ENCODE data around the gene ATP10A.
"Not testable (repeated sequence)": the region's sequence is repeated elsewhere in the genome, so short reads cannot be mapped to it uniquely, and the experiment has no call there.

ATP10A gene

GRCh38 chr15:25758612-25759011 is 104.5 kb downstream of the ATP10A start:
- H3K14ac ChIP-seq (ENCODE audit: low read length); H4K8ac ChIP-seq (ENCODE audit: low read depth, low read length); H3K79me2 ChIP-seq (ENCODE audit: control insufficient read depth, insufficient read depth, low read length, poor library complexity); H3K23ac ChIP-seq (ENCODE audit: low read length); H3K36me3 ChIP-seq (ENCODE audit: control insufficient read depth in 1 of 2, insufficient read depth in 2 of 2, low read length in 2 of 2); H3K79me1 ChIP-seq (ENCODE audit: low read length); H2BK12ac ChIP-seq (ENCODE audit: low read length); H3K18ac ChIP-seq (ENCODE audit: low read length); H3K4ac ChIP-seq (ENCODE audit: low read depth, low read length); H2BK5ac ChIP-seq (ENCODE audit: low read depth, low read length, poor library complexity); H2BK120ac ChIP-seq (ENCODE audit: insufficient read depth, low read length, poor library complexity); H3K27ac ChIP-seq (ENCODE audit: low read depth, low read length); H3K9me3 ChIP-seq (ENCODE audit: insufficient read depth, low read depth, low read length); H3K4me1 ChIP-seq (ENCODE audit: control insufficient read depth in 1 of 2, insufficient read depth in 2 of 2, low read length in 2 of 2); H3K27me3 ChIP-seq (ENCODE audit: insufficient read depth, low read length); H2AK5ac ChIP-seq (ENCODE audit: low read length); H3K4me2 ChIP-seq (ENCODE audit: low read length); H4K12ac ChIP-seq (ENCODE audit: low read depth, low read length); H2AFZ ChIP-seq (ENCODE audit: insufficient read depth, low read length, poor library complexity); DNase-seq; H3K9ac ChIP-seq (ENCODE audit: low read length); H4K91ac ChIP-seq (ENCODE audit: low read depth, low read length); H3K4me3 ChIP-seq (ENCODE audit: low read depth, low read length): not testable (repeated sequence)
- WGBS (ENCODE audit: extremely low coverage, insufficient coverage, insufficient read length) = no CpG with 5 or more reads among the region's 11 CpGs

- Histone ChIP-seq H3K79me1 (ENCODE audit: low read length) (no peaks in the 10 kb centered on the region), H3K14ac (ENCODE audit: low read length) (no peak overlapping the region), H3K9ac (ENCODE audit: low read length) (no peak overlapping the region), H3K36me3 (ENCODE audit: control insufficient read depth in 1 of 2, insufficient read depth in 2 of 2, low read length in 2 of 2) (no peaks in the 10 kb centered on the region), H3K79me2 (ENCODE audit: control insufficient read depth, insufficient read depth, low read length, poor library complexity) (no peaks in the 10 kb centered on the region), H2BK120ac (ENCODE audit: insufficient read depth, low read length, poor library complexity) (no peak overlapping the region), H3K4me3 (ENCODE audit: low read depth, low read length) (no peak overlapping the region), H2AK5ac (ENCODE audit: low read length) (no peak overlapping the region), H4K91ac (ENCODE audit: low read depth, low read length) (no peak overlapping the region), H3K18ac (ENCODE audit: low read length) (no peak overlapping the region), H3K27ac (ENCODE audit: low read depth, low read length) (no peak overlapping the region), H2BK5ac (ENCODE audit: low read depth, low read length, poor library complexity) (no peak overlapping the region), H3K27me3 (ENCODE audit: insufficient read depth, low read length) (no peaks in the 10 kb centered on the region), H3K9me3 (ENCODE audit: insufficient read depth, low read depth, low read length) (peaks cover 1% of the 10 kb centered on the region), H3K23ac (ENCODE audit: low read length) (no peak overlapping the region), H3K4me2 (ENCODE audit: low read length) (no peak overlapping the region), H2BK12ac (ENCODE audit: low read length) (no peak overlapping the region), H2AFZ (ENCODE audit: insufficient read depth, low read length, poor library complexity) (no peak overlapping the region), H4K8ac (ENCODE audit: low read depth, low read length) (no peak overlapping the region), H3K4me1 (ENCODE audit: control insufficient read depth in 1 of 2, insufficient read depth in 2 of 2, low read length in 2 of 2) (no peaks in the 10 kb centered on the region), H4K12ac (ENCODE audit: low read depth, low read length) (no peak overlapping the region), H3K4ac (ENCODE audit: low read depth, low read length) (no peak overlapping the region)
- no peak for DNase-seq
- WGBS (ENCODE audit: extremely low coverage, insufficient coverage, insufficient read length) = no CpG with 5 or more reads among the region's 10 CpGs
Observed at GRCh38 chr15:25743548-25744275, 119.4 kb downstream of the ATP10A start.

GRCh38 chr15:25742776-25743547 is 120.2 kb downstream of the ATP10A start:
- H3K4me2 ChIP-seq (ENCODE audit: low read length) = no peak overlapping the region
- no peak for DNase-seq

DNA sequence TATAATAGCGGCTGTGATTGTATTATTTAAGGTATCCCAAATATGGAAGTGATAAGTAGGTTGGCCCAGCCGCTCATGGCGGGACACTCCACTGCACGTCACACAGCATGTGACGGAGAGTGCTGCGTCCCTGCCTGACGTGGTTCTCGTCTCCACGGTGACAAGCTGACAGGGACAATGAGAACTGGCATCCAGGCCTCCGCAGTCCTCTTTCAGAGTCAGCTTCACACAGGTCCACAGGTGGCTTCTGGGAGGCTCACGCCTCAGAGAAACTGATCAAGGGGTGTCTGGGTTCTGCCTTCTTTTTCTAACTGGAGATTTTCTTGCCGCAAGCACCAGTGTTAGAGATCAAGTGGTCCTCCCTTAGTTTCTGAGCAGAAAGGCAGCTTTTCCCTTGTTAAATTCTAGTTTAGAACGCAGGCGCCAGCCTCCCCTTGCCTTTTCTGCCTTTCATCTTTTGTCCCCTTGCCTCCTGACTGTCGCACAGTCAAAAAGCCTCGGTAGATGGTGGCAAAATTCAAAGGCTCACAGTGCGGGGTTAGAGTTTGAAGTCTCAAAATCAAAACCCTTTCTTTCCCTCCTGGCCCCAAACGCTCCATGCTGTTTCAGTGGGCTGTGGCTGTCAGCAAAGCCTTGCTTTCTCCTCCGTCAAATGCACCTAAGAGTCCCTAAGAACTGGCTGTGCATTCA is 120.9 kb downstream of the ATP10A start:
- no peak overlapping the region for H4K12ac ChIP-seq (ENCODE audit: low read depth, low read length)
- no peaks in the 10 kb centered on the region for H3K79me2 ChIP-seq (ENCODE audit: control insufficient read depth, insufficient read depth, low read length, poor library complexity)
- no peak overlapping the region for H2AFZ ChIP-seq (ENCODE audit: insufficient read depth, low read length, poor library complexity)
- WGBS (ENCODE audit: extremely low coverage, insufficient coverage, insufficient read length) = no CpG with 5 or more reads among the region's 19 CpGs
- H3K4me1 ChIP-seq (ENCODE audit: control insufficient read depth in 1 of 2, insufficient read depth in 2 of 2, low read length in 2 of 2) = no peaks in the 10 kb centered on the region
- no peak overlapping the region for H3K4me2 ChIP-seq (ENCODE audit: low read length)
- H3K9ac ChIP-seq (ENCODE audit: low read length) = no peak overlapping the region
- no peak overlapping the region for H3K27ac ChIP-seq (ENCODE audit: low read depth, low read length)
- no peak overlapping the region for H3K23ac ChIP-seq (ENCODE audit: low read length)
- H3K4me3 ChIP-seq (ENCODE audit: low read depth, low read length) = no peak overlapping the region
- no peak overlapping the region for H2BK120ac ChIP-seq (ENCODE audit: insufficient read depth, low read length, poor library complexity)
- H3K9me3 ChIP-seq (ENCODE audit: insufficient read depth, low read depth, low read length) = peaks cover 1% of the 10 kb centered on the region
- H3K4ac ChIP-seq (ENCODE audit: low read depth, low read length) = no peak overlapping the region
- H3K27me3 ChIP-seq (ENCODE audit: insufficient read depth, low read length) = no peaks in the 10 kb centered on the region
- H4K8ac ChIP-seq (ENCODE audit: low read depth, low read length) = no peak overlapping the region
- H3K36me3 ChIP-seq (ENCODE audit: control insufficient read depth in 1 of 2, insufficient read depth in 2 of 2, low read length in 2 of 2) = no peaks in the 10 kb centered on the region
- no peak overlapping the region for H3K14ac ChIP-seq (ENCODE audit: low read length)
- H3K18ac ChIP-seq (ENCODE audit: low read length) = no peak overlapping the region
- H2AK5ac ChIP-seq (ENCODE audit: low read length) = no peak overlapping the region
- no peak overlapping the region for H2BK12ac ChIP-seq (ENCODE audit: low read length)
- no peak overlapping the region for H4K91ac ChIP-seq (ENCODE audit: low read depth, low read length)
- H3K79me1 ChIP-seq (ENCODE audit: low read length) = no peaks in the 10 kb centered on the region
- no peak for DNase-seq
- H2BK5ac ChIP-seq (ENCODE audit: low read depth, low read length, poor library complexity) = no peak overlapping the region

More at GRCh38 chr15:25742776-25743547, 120.2 kb downstream of the ATP10A start:
- Histone ChIP-seq H2AFZ (ENCODE audit: insufficient read depth, low read length, poor library complexity) (no peak overlapping the region), H4K8ac (ENCODE audit: low read depth, low read length) (no peak overlapping the region), H3K4me1 (ENCODE audit: control insufficient read depth in 1 of 2, insufficient read depth in 2 of 2, low read length in 2 of 2) (no peaks in the 10 kb centered on the region), H2BK120ac (ENCODE audit: insufficient read depth, low read length, poor library complexity) (no peak overlapping the region), H3K79me2 (ENCODE audit: control insufficient read depth, insufficient read depth, low read length, poor library complexity) (no peaks in the 10 kb centered on the region), H2BK12ac (ENCODE audit: low read length) (no peak overlapping the region), H3K14ac (ENCODE audit: low read length) (no peak overlapping the region), H2AK5ac (ENCODE audit: low read length) (no peak overlapping the region), H3K79me1 (ENCODE audit: low read length) (no peaks in the 10 kb centered on the region), H3K23ac (ENCODE audit: low read length) (no peak overlapping the region), H3K4me3 (ENCODE audit: low read depth, low read length) (no peak overlapping the region), H3K4ac (ENCODE audit: low read depth, low read length) (no peak overlapping the region), H3K27me3 (ENCODE audit: insufficient read depth, low read length) (no peaks in the 10 kb centered on the region), H4K91ac (ENCODE audit: low read depth, low read length) (no peak overlapping the region), H3K27ac (ENCODE audit: low read depth, low read length) (no peak overlapping the region), H3K36me3 (ENCODE audit: control insufficient read depth in 1 of 2, insufficient read depth in 2 of 2, low read length in 2 of 2) (no peaks in the 10 kb centered on the region), H4K12ac (ENCODE audit: low read depth, low read length) (no peak overlapping the region), H3K9me3 (ENCODE audit: insufficient read depth, low read depth, low read length) (peaks cover 1% of the 10 kb centered on the region), H2BK5ac (ENCODE audit: low read depth, low read length, poor library complexity) (no peak overlapping the region), H3K9ac (ENCODE audit: low read length) (no peak overlapping the region), H3K18ac (ENCODE audit: low read length) (no peak overlapping the region)
- no CpG with 5 or more reads among the region's 9 CpGs for WGBS (ENCODE audit: extremely low coverage, insufficient coverage, insufficient read length)
